Measurements from ENCODE around the gene HRH2.
"Not testable (repeated sequence)": the region's sequence is repeated elsewhere in the genome, so short reads cannot be mapped to it uniquely, and the experiment has no call there.

Gene HRH2

GRCh38 chr5:175657593-175658271, at the start of gene HRH2:
Gene HRH2, plus strand, starts transcription at chr5:175658071. Its CDS starts 25,163 bp downstream, at chr5:175683234.
- DNase-seq: no peak

GRCh38 chr5:175609526-175609925, 48.3 kb upstream of the HRH2 start:
- DNase-seq: no peak

- DNase-seq: no peak
These were observed 47.5 kb upstream of the HRH2 start for GRCh38 chr5:175610381-175610780.

GRCh38 chr5:175610898-175611297, 47.0 kb upstream of the HRH2 start:
- DNase-seq: no peak

- no peak for DNase-seq
These were observed 43.6 kb upstream of the HRH2 start for GRCh38 chr5:175614223-175614815.

GRCh38 chr5:175614861-175615260, 43.0 kb upstream of the HRH2 start:
- no peak for DNase-seq

- DNase-seq: no peak
These were observed 41.8 kb upstream of the HRH2 start for GRCh38 chr5:175616083-175616482.

GRCh38 chr5:175616527-175616926, 41.3 kb upstream of the HRH2 start:
- DNase-seq: not testable (repeated sequence)

- DNase-seq: no peak
These were observed 40.4 kb upstream of the HRH2 start for GRCh38 chr5:175617447-175617846.

- DNase-seq: no peak
These were observed 37.3 kb upstream of the HRH2 start for GRCh38 chr5:175620527-175620926.

- no peak for DNase-seq
These were observed 35.9 kb upstream of the HRH2 start for GRCh38 chr5:175621971-175622370.

- DNase-seq: no peak
These were observed 34.8 kb upstream of the HRH2 start for GRCh38 chr5:175623088-175623487.

GRCh38 chr5:175624316-175624715, 33.6 kb upstream of the HRH2 start:
- no peak for DNase-seq

GRCh38 chr5:175627005-175627404, 30.9 kb upstream of the HRH2 start:
- DNase-seq: no peak

- no peak for DNase-seq
These were observed 30.1 kb upstream of the HRH2 start for GRCh38 chr5:175627739-175628138.

GRCh38 chr5:175628668-175629067, 29.2 kb upstream of the HRH2 start:
- DNase-seq: no peak

- DNase-seq: no peak
These were observed 28.6 kb upstream of the HRH2 start for GRCh38 chr5:175629261-175629660.

- DNase-seq: no peak
These were observed 28.1 kb upstream of the HRH2 start for GRCh38 chr5:175629793-175630192.

- DNase-seq: no peak
These were observed 21.9 kb upstream of the HRH2 start for GRCh38 chr5:175635854-175636584.

- DNase-seq: no peak
These were observed 19.6 kb upstream of the HRH2 start for GRCh38 chr5:175638305-175638704.

- DNase-seq: no peak
These were observed 17.6 kb upstream of the HRH2 start for GRCh38 chr5:175640106-175640775.

GRCh38 chr5:175642998-175643397, 14.9 kb upstream of the HRH2 start:
- DNase-seq: no peak

GRCh38 chr5:175646251-175646650, 11.6 kb upstream of the HRH2 start:
- no peak for DNase-seq

- no peak for DNase-seq
These were observed 7.9 kb upstream of the HRH2 start for GRCh38 chr5:175649967-175650366.

Data from DMS153 (cell line).